IMR-90 (cell line): ENCODE data around the gene TEX13A.

Experiments
- POLR2A ChIP-seq: IDR thresholded peaks from 2 replicates; pipeline ENCODE4 v1.6.1; 2012; ENCODE audit warnings: mild to moderate bottlenecking, low read depth, low read length
- RAD21 ChIP-seq: IDR thresholded peaks from 2 replicates; pipeline ENCODE4 v1.6.1; 2012; ENCODE audit warnings: low read length, improper control_type of control experiment
- RFX5 ChIP-seq: IDR thresholded peaks from 2 replicates; pipeline ENCODE4 v1.8.0; 2012; ENCODE audit warnings: low read depth, mild to moderate bottlenecking, low read length, moderate library complexity
- SMC3 ChIP-seq: fragments of 150-350 bp; IDR thresholded peaks from 2 replicates; pipeline ENCODE4 v1.6.1; 2016; ENCODE audit warnings: low read depth, mild to moderate bottlenecking, antibody characterized with exemption, low read length, moderate library complexity
- TF ChIP-seq, protein P1 (sequence below): conservative IDR thresholded peaks from 2 replicates; pipeline ENCODE4 v1.5.1; 2012; ENCODE audit warnings: mild to moderate bottlenecking, low read depth, low read length, improper control_type of control experiment
- TF ChIP-seq, protein P2 (sequence below): fragments of 150-350 bp; IDR thresholded peaks from 2 replicates; pipeline ENCODE4 v1.6.1; 2017; ENCODE audit warnings: mild to moderate bottlenecking, antibody characterized with exemption, low read length, low read depth

GRCh38 chrX:105221374-105221773 is 880 bp upstream of the TEX13A start:
- TF ChIP-seq, protein P1, sequence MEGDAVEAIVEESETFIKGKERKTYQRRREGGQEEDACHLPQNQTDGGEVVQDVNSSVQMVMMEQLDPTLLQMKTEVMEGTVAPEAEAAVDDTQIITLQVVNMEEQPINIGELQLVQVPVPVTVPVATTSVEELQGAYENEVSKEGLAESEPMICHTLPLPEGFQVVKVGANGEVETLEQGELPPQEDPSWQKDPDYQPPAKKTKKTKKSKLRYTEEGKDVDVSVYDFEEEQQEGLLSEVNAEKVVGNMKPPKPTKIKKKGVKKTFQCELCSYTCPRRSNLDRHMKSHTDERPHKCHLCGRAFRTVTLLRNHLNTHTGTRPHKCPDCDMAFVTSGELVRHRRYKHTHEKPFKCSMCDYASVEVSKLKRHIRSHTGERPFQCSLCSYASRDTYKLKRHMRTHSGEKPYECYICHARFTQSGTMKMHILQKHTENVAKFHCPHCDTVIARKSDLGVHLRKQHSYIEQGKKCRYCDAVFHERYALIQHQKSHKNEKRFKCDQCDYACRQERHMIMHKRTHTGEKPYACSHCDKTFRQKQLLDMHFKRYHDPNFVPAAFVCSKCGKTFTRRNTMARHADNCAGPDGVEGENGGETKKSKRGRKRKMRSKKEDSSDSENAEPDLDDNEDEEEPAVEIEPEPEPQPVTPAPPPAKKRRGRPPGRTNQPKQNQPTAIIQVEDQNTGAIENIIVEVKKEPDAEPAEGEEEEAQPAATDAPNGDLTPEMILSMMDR = no peak
- TF ChIP-seq POLR2A (no peak), RFX5 (no peak), RAD21 (no peak), SMC3 (no peak)
- TF ChIP-seq, protein P2, sequence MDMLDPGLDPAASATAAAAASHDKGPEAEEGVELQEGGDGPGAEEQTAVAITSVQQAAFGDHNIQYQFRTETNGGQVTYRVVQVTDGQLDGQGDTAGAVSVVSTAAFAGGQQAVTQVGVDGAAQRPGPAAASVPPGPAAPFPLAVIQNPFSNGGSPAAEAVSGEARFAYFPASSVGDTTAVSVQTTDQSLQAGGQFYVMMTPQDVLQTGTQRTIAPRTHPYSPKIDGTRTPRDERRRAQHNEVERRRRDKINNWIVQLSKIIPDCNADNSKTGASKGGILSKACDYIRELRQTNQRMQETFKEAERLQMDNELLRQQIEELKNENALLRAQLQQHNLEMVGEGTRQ = no peak
